GM23248 (cell line): Measurements from ENCODE around the gene MVD.

ENCODE experiments used
- EZH2 ChIP-seq: fragments of 200-600 bp; sonication (generic); IDR thresholded peaks from 2 replicates; pipeline ENCODE4 v1.6.1; 2018; ENCODE audit warnings: antibody characterized with exemption, mild to moderate bottlenecking; ENCODE audit not compliant: insufficient read depth, poor library complexity, severe bottlenecking
- EZH2phosphoT487 ChIP-seq: fragments of 200-600 bp; sonication (generic); IDR thresholded peaks from 2 replicates; pipeline ENCODE4 v1.6.1; 2018; ENCODE audit warnings: antibody characterized with exemption, moderate library complexity, mild to moderate bottlenecking, low read depth; ENCODE audit not compliant: insufficient read depth

- TF ChIP-seq EZH2phosphoT487 = no peak
- TF ChIP-seq EZH2 = no peak
Measured at GRCh38 chr16:88659160-88659559, 3.7 kb downstream of the MVD start.
